K562 (cell line): ENCODE measurements around the gene MYO1F. TPM values are rescaled to one million over a fixed set of nuclear protein-coding genes. Genes with fewer than 3 reads are reported as not detected.
A peak's percentile ranks its signal among the peaks of the same experiment; 100 is the strongest.

Experiments
- ATAC-seq: fragments of 200-7000 bp; cut with Tn5 transposase; 3 replicates; pipeline ENCODE4 v1.9.1; 2020; ENCODE audit warnings: moderate library complexity
- BruUV-seq: library from RNA; stranded (reverse); fragments of 400-500 nt; replicated peaks from 2 replicates; lab custom pipeline; 2021; lab: Mats Ljungman, UMichigan
- CTCF ChIA-PET: fragments of 300-600 bp; formaldehyde crosslinking; extraction: SDS; loops from one replicate; lab custom pipeline; 2021; ENCODE audit warnings: low intra/inter-chr PET ratio; lab: Yijun Ruan, JAX
- POLR2A ChIA-PET: fragments of 300-600, 350-650 bp; sonication (Branson Sonifier 250); formaldehyde crosslinking; extraction: SDS; loops from one replicate; lab custom pipeline; 2021; ENCODE audit warnings: antibody characterized with exemption, inconsistent platforms; lab: Yijun Ruan, JAX
- DNase-seq, 4 experiments: peaks; one replicate each; pipeline versions ENCODE4 v3.0.0 to v3.0.0-alpha.2; 2011 to 2018; ENCODE audit warnings: low spot score in 3 of 4, mixed read lengths in 3 of 4; ENCODE audit errors: extremely low read depth in 1 of 4
- FAIRE-seq: peaks from 2 replicates; lab custom pipeline; 2011; peaks lifted over from hg19 to GRCh38; lab: Jason Lieb, UNC
- H2AFZ ChIP-seq: 2 replicates; pipeline ENCODE4 v1.6.0; 2011; ENCODE audit warnings: low read depth, low read length, control low read depth, inconsistent platforms
- H3K27ac ChIP-seq: fragments of 200-600 bp; 3 replicates; pipeline ENCODE4 v1.8.0; 2011; ENCODE audit warnings: low read depth, mild to moderate bottlenecking, control low read depth, inconsistent platforms, low read length, moderate library complexity, mixed read lengths; ENCODE audit errors: extremely low read depth
- H3K27me3 ChIP-seq, 2 experiments: fragments of 300-600 bp in 1 of 2; 2 replicates in 1 of 2; 3 replicates in 1 of 2; pipeline versions ENCODE4 v1.6.0 to v1.8.0; 2011; ENCODE audit warnings: inconsistent platforms in 2 of 2, low read length in 2 of 2, mild to moderate bottlenecking in 1 of 2, mixed read lengths in 1 of 2, moderate library complexity in 1 of 2; ENCODE audit not compliant: control insufficient read depth in 2 of 2, insufficient read depth in 2 of 2
- H3K36me3 ChIP-seq: fragments of 300-600 bp; 3 replicates; pipeline ENCODE4 v1.8.0; 2011; ENCODE audit warnings: mild to moderate bottlenecking, low read length, inconsistent platforms; ENCODE audit not compliant: control insufficient read depth, insufficient read depth
- H3K4me1 ChIP-seq, 2 experiments: fragments of 200-600 bp in 1 of 2; replicated peaks in 1 of 2; 2 replicates in 1 of 2; 3 replicates in 1 of 2; pipeline versions ENCODE4 v1.5.1 to v1.8.0; 2011; ENCODE audit warnings: inconsistent platforms in 2 of 2, low read length in 2 of 2, mild to moderate bottlenecking in 1 of 2, mixed read lengths in 1 of 2, moderate library complexity in 1 of 2; ENCODE audit not compliant: control insufficient read depth in 2 of 2, insufficient read depth in 2 of 2
- H3K4me2 ChIP-seq: 2 replicates; pipeline ENCODE4 v1.6.1; 2011; ENCODE audit warnings: low read length, control low read depth, inconsistent platforms, mixed read lengths; ENCODE audit not compliant: insufficient read depth
- H3K4me3 ChIP-seq: fragments of 200-600 bp; sonication (generic), shearing (Covaris generic); 2 replicates; pipeline ENCODE4 v1.5.1; 2016; ENCODE audit warnings: control low read depth, inconsistent platforms
- H3K79me2 ChIP-seq: fragments of 200-600 bp; 3 replicates; pipeline ENCODE4 v1.8.0; 2011; ENCODE audit warnings: low read length, inconsistent platforms; ENCODE audit not compliant: control insufficient read depth, insufficient read depth
- H3K9ac ChIP-seq, 2 experiments: 2 replicates each; pipeline versions ENCODE4 v1.6.0 to v1.6.1; 2011; ENCODE audit warnings: low read depth in 2 of 2, low read length in 2 of 2, control low read depth in 1 of 2, inconsistent platforms in 1 of 2, mild to moderate bottlenecking in 1 of 2, mixed read lengths in 1 of 2; ENCODE audit not compliant: insufficient read depth in 1 of 2
- H3K9me1 ChIP-seq: one replicate; pipeline ENCODE4 v1.6.0; 2011; ENCODE audit warnings: inconsistent platforms, mild to moderate bottlenecking, low read length, moderate library complexity; ENCODE audit not compliant: control insufficient read depth, insufficient read depth
- H3K9me3 ChIP-seq: replicated peaks from 2 replicates; pipeline ENCODE4 v1.5.1; 2011; ENCODE audit warnings: low read depth, low read length, inconsistent platforms; ENCODE audit not compliant: control insufficient read depth, insufficient read depth
- H4K20me1 ChIP-seq: replicated peaks from 2 replicates; pipeline ENCODE4 v1.6.1; 2011; ENCODE audit warnings: low read length, inconsistent platforms, mixed read lengths; ENCODE audit not compliant: control insufficient read depth, insufficient read depth
- C11orf30 ChIP-seq: fragments of 450-650 bp; IDR thresholded peaks from 2 replicates; pipeline ENCODE4 v1.6.1; 2016; ENCODE audit warnings: low read depth, mild to moderate bottlenecking
- CBFA2T3 ChIP-seq: fragments of 450-650 bp; IDR thresholded peaks from 2 replicates; pipeline ENCODE4 v1.6.1; 2017
- COPS2 ChIP-seq: fragments of 450-650 bp; conservative IDR thresholded peaks from 2 replicates; pipeline ENCODE4 v1.6.1; 2016; ENCODE audit warnings: mild to moderate bottlenecking, moderate library complexity
- E2F1 ChIP-seq: sonication (generic); formaldehyde crosslinking; IDR thresholded peaks from 2 replicates; pipeline ENCODE4 v1.8.1; 2023; ENCODE audit warnings: mild to moderate bottlenecking, missing genetic modification reagents, moderate library complexity
- EHMT2 ChIP-seq: fragments of 450-650 bp; IDR thresholded peaks from 2 replicates; pipeline ENCODE4 v1.6.1; 2018; ENCODE audit warnings: antibody characterized with exemption
- FIP1L1 ChIP-seq: fragments of 200-400 bp; formaldehyde crosslinking; IDR thresholded peaks from 2 replicates; pipeline ENCODE4 v1.6.1; 2018; ENCODE audit warnings: mild to moderate bottlenecking, low read depth, low read length; ENCODE audit not compliant: poor library complexity, severe bottlenecking
- FUS ChIP-seq: fragments of 200-400 bp; formaldehyde crosslinking; optimal IDR thresholded peaks from 2 replicates; pipeline ENCODE3; 2017; ENCODE audit warnings: low read depth, low read length
- HIVEP1 ChIP-seq: fragments of 250-450 bp; sonication (Bioruptor Pico); IDR thresholded peaks from 2 replicates; pipeline ENCODE4 v1.4.0; 2020; ENCODE audit warnings: mild to moderate bottlenecking
- HMG20A ChIP-seq: fragments of 450-650 bp; formaldehyde crosslinking; conservative IDR thresholded peaks from 2 replicates; pipeline ENCODE4 v1.4.0; 2020; ENCODE audit warnings: mild to moderate bottlenecking, mixed read lengths
- NCOA1 ChIP-seq: fragments of 450-650 bp; IDR thresholded peaks from 2 replicates; pipeline ENCODE4 v1.6.1; 2016; ENCODE audit warnings: low read depth
- PHF8 ChIP-seq: fragments of 200-600 bp; sonication (generic); IDR thresholded peaks from 2 replicates; pipeline ENCODE4 v1.6.1; 2012; ENCODE audit warnings: mixed run types, mild to moderate bottlenecking, inconsistent platforms, low read length, moderate library complexity, borderline replicate concordance
- RAD51 ChIP-seq: fragments of 450-650 bp; IDR thresholded peaks from 2 replicates; pipeline ENCODE4 v1.7.1; 2016; ENCODE audit warnings: low read depth, mild to moderate bottlenecking, borderline replicate concordance
- RBFOX2 ChIP-seq: fragments of 200-400 bp; formaldehyde crosslinking; IDR thresholded peaks from 2 replicates; pipeline ENCODE4 v1.6.1; 2017; ENCODE audit warnings: low read depth, mild to moderate bottlenecking, low read length, moderate library complexity
- REST ChIP-seq, 2 experiments: fragments of 450-650 bp; formaldehyde crosslinking in 1 of 2; IDR thresholded peaks; 2 replicates each; pipeline versions ENCODE4 v1.4.0 to v1.6.1; 2014 to 2020; ENCODE audit warnings: mild to moderate bottlenecking in 2 of 2, borderline replicate concordance in 1 of 2, low read depth in 1 of 2
- SREBF1 ChIP-seq: fragments of 150-350 bp; IDR thresholded peaks from 2 replicates; pipeline ENCODE4 v1.6.1; 2014; ENCODE audit warnings: antibody characterized with exemption, low read depth, low read length, borderline replicate concordance
- WGBS: fragments of 100-300 bp; shearing (Covaris generic); methylation state at CpG from one replicate; pipeline ENCODE4 v1.1.6; 2016; ENCODE audit warnings: low coverage, mixed read lengths; ENCODE audit not compliant: insufficient coverage; ENCODE audit errors: missing lambda C conversion rate; 5-methylcytosine and 5-hydroxymethylcytosine counted together
- in situ Hi-C: fragments of 300-500 bp; cut with MboI; formaldehyde crosslinking; loops from 4 replicates; pipeline ENCODE4 v1.15.0; 2018; ENCODE audit warnings: inconsistent platforms, mixed read lengths
- intact Hi-C: fragments of 100-400 bp; cut with micrococcal nuclease; formaldehyde crosslinking; loops from 2 replicates; pipeline ENCODE4 v1.14.2; 2022
- polyA plus RNA-seq, 8 experiments: library from polyadenylated mRNA; depleted of rRNA in 4 of 8; stranded (reverse) in 5 of 8; unstranded in 3 of 8; fragments of >200 nt; fragmentation: Nextera tagmentation in 2 of 8; fragmentation: Illumina TruSeq in 1 of 8; extraction: Ambion mirVana in 2 of 8; extraction: Trizol in 1 of 8; gene quantifications; 2 replicates each; pipeline versions ENCODE4 v1.2.1 to v1.2.3, GENCODE V29; 2011 to 2014; ENCODE audit warnings: inconsistent platforms in 1 of 8, missing spikeins in 1 of 8
- total RNA-seq, 7 experiments: library from RNA; depleted of rRNA in 6 of 7; stranded (reverse); fragments of >200 nt in 6 of 7; fragmentation: Illumina TruSeq in 2 of 7; extraction: Trizol in 2 of 7; gene quantifications; 2 replicates each; pipeline versions ENCODE4 v1.2.1 to v1.2.3, GENCODE V29; 2011 to 2021; ENCODE audit warnings: low replicate concordance in 1 of 7

Gene MYO1F
- total and polyA plus RNA-seq, 9 of the 15 experiments (the other 6 are each of a cell fraction or from before 2014, with no cell fraction given): 0.78 to 9.4 (median 4.3) TPM

GRCh38 chr19:8573316-8573715 lies 3.9 kb downstream of the MYO1F start:
- DNase-seq: no peak
- Histone ChIP-seq H3K9me3 (no peaks in the 10 kb centered on the region), H4K20me1 (no peaks in the 10 kb centered on the region), H2AFZ (no peak overlapping the region), H3K9ac (no peak overlapping the region), H3K27ac (no peak overlapping the region), H3K9me1 (no peaks in the 10 kb centered on the region), H3K27me3 (peaks cover 0 to 17% of the 10 kb centered on the region in 2 experiments; a peak in 2 of 5 replicates), H3K79me2 (no peaks in the 10 kb centered on the region), H3K4me2 (no peak overlapping the region), H3K4me3 (no peak overlapping the region), H3K4me1 (peaks cover 35 to 46% of the 10 kb centered on the region in 2 experiments), H3K36me3 (no peaks in the 10 kb centered on the region)
- in situ Hi-C loops: no loop called here
- 11% methylated on average over 7 of the region's 7 CpGs for WGBS
- BruUV-seq: no TSS peak
- POLR2A ChIA-PET: no interaction called here
- intact Hi-C loops: loop anchor here (10.0 kb wide), 1 partner anchor 159 kb away; the partner anchor contains the start of gene MARCHF2
- CTCF ChIA-PET: no interaction called here
- ATAC-seq: no peak
- FAIRE-seq: no peak
- TF ChIP-seq E2F1 (CRISPR knock-in tag) (no peak), HIVEP1 (CRISPR knock-in tag) (no peak), RAD51 (no peak), PHF8 (no peak), EHMT2 (peak; percentile 51; the same call in 1 of the 2 replicates), FUS (no peak), COPS2 (no peak), FIP1L1 (no peak), HMG20A (no peak), NCOA1 (no peak), RBFOX2 (no peak), REST (IDR thresholded peaks at IDR 0.05; ENCODE audit: borderline replicate concordance) (no peak), REST (CRISPR knock-in tag; IDR thresholded peaks at IDR 0.05; ENCODE audit: low read depth) (no peak), CBFA2T3 (no peak), SREBF1 (no peak), C11orf30 (peak; percentile 42; the same call in 1 of the 2 replicates)
